Suppressor macrophage (primary cell): ENCODE results near the gene ZNF554.

Experiments
- DNase-seq, 4 experiments: peaks; one replicate each; pipeline ENCODE4 v3.0.0-alpha.2; 2020 to 2022

The ZNF554 gene

GRCh38 chr19:2867025-2867991, 47.6 kb downstream of the ZNF554 start, which contains the start of gene ZNF556:
TSS of gene ZNF556 (plus strand) at chr19:2867335. CDS start at chr19:2867422, 87 bp downstream.
- DNase-seq, result peak in 1 of 4 experiments; percentile 6

DNA sequence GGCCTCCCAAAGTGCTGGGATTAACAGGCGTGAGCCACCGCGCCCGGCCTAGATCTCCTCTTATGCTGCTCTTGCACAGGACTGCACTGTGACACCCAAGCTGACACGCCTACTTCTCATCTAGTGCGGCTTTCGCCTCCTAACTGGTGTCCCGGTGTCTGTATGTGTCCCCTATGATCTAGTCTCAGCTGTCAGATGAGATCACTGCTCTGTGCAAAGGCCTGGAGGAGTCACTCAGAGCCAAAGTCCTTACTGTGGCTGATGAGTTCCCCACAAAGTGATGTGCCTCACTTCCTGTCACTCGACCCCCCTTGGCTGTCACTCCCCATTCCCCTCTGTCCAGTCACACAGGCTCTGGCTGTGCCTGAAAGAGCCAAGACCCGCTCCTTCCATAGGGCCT, 50.0 kb downstream of the ZNF554 start:
- peak in 3 of 4 experiments; percentile 12 to 34 (median 15) for DNase-seq

- DNase-seq, result peak in 3 of 4 experiments; percentile 24 to 43 (median 35)
These were observed 52.5 kb downstream of the ZNF554 start for GRCh38 chr19:2872175-2872574.

GRCh38 chr19:2877398-2878331, 58.0 kb downstream of the ZNF554 start:
- DNase-seq, result no peak

DNA sequence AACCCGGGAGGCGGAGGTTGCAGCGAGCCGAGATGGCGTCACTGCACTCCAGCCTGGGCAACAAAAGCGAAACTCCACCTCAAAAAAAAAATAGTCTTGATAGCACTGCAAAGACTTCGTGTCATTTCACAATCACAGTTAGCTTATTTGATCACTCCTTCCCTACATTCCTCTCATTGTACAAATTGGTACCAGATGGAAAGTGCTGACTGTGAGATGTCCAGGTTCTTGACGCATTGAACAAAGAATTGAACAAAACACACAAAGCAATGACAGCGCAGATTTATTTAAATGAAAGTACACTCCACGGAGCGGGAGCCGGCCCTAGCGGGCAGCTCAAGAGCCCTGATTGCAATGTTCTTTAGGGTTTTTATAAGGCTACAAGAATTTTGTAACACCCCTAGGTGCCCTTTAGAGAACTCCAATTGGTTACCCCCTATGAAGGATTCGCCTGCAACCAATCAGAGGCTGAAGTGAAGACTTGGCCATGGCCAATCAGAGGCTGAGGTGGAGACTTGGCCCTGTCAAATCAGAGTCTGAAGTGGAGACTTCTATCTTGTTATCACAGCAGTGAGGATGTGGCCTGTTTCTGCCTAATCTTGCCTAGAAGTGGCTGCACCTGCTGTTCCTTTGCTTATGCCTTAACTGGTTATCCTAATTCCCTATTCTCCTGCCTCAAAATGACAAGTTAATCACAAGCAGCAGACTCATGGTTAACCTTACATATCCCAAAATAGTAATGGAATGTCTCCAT, 64.2 kb downstream of the ZNF554 start:
- DNase-seq, result no peak

DNA sequence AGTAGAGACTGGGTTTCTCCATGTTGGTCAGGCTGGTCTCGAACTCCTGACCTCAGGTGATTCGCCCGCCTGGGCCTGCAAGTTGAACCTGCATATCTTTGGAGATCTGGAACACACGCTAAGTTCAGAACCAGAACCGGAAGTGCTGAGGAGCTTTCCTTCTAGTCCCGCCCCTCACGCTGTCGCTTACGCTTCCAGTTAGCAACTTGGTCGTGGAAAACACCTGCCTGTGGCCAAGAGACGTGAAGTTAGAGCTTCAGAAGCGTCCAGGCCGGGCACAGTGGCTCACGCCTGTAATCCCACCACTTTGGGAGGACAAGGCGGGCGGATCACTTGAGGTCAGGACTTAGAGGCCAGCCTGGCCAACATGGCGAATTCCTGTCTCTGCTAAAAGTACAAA, 66.1 kb downstream of the ZNF554 start:
- no peak for DNase-seq
